Endometrial microvascular endothelial cells (primary cell): ENCODE data around the gene ADAM8. TPM values are rescaled to one million over a fixed set of nuclear protein-coding genes. Genes with fewer than 3 reads are reported as not detected.
"Not testable (repeated sequence)": the region's sequence is repeated elsewhere in the genome, so short reads cannot be mapped to it uniquely, and the experiment has no call there.

ENCODE experiments used
- in situ Hi-C: cut with HindIII; loops from 2 replicates; pipeline ENCODE4 v1.10.0; 2017; ENCODE audit warnings: low sequenced_read_pairs, low pct_unique_long_range_greater_than_20kb; ENCODE audit errors: inconsistent ontology term
- total RNA-seq: library from RNA; depleted of rRNA; stranded (reverse); fragments of >200 nt; gene quantifications from one replicate; pipeline ENCODE4 v1.2.3, GENCODE V29; 2015; ENCODE audit errors: inconsistent ontology term

Gene ADAM8
- 11.6 TPM for total RNA-seq

DNA sequence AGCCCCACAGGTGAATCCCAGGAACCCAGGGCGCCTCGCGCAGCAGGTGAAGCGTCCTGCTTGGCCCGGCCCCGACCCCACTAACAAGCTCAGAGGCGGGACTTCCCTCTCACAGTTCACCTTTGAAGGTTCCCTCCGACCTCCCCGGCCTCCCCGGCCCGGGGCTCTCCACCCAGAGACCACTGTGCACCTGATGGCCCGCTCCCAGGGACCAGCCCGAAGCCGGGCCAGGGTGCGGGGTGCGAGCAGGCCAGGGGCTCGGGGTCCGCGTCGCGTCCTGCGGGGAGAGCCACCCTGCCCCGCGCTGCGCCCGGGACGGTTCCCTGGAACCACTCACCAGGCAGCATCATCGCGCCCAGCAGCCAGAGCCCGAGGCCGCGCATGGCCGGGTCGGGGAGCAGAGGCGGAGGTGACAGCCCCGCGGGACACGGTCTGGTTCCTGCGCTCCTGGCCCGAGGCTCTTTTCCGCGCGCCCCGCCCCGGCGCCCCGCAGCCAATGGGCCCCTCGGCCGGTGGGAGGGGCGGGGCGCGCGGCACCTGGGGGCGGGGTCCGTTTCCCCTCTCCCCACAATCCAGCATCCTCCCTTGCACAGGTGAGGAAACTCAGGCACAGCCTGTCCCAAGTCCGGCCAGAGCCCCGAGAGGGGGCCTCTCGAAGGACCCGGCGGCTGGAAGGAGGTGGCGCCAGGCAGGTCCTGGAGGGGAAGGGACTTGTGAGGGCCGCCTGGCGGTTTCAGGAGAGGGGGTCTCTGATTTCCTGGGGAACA lies at the start of gene ADAM8:
Gene ADAM8, minus strand, starts transcription at position 434 of the 767 bp plus-strand sequence. Its CDS starts 51 bp downstream, at position 383.
- in situ Hi-C loops, result no loop called here

- in situ Hi-C loops, result no loop called here
These were observed 49.5 kb upstream of the ADAM8 start for GRCh38 chr10:133326223-133326551.

DNA sequence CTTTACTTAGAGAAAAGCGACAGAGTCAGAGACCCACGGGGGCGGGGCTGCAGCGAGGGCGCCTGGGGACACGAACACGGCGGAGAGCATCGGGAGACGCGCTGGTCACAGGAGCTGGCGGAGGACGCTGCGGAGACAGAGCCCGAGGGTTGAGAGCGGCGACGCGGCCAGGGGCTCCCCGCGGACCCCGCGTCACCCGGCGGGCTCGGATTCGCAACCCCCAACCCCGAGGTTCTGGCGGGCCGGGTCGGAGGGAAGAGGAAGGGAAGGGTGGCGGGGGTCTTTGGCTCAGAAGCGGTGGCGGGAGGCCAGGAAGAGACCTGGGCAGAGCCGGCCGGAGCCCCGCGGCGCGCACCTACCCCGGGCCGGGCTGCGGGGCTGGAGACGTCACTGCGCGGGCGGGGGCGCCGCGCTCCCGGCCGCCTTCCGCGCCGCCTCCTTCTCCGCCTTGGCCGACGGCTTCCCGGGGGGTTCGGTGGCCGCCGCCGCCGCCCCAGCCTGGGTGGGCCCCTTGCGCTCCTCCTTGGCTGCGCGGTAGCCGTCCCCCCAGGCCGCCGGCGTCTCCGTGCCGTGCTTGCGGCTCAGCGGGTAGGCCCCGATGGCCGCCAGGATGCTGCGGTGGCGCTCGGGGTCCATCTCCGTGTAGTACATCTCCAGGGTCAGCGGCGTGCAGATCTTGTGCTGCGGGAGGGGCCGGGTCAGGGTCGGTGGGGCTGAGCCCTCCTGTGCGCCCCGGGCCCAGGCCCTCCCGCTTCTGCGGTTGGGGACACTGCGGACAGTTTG lies 49.0 kb upstream of the ADAM8 start:
- in situ Hi-C loops, result no loop called here

- in situ Hi-C loops, result no loop called here
These were observed 48.2 kb upstream of the ADAM8 start for GRCh38 chr10:133324857-133325260.

DNA sequence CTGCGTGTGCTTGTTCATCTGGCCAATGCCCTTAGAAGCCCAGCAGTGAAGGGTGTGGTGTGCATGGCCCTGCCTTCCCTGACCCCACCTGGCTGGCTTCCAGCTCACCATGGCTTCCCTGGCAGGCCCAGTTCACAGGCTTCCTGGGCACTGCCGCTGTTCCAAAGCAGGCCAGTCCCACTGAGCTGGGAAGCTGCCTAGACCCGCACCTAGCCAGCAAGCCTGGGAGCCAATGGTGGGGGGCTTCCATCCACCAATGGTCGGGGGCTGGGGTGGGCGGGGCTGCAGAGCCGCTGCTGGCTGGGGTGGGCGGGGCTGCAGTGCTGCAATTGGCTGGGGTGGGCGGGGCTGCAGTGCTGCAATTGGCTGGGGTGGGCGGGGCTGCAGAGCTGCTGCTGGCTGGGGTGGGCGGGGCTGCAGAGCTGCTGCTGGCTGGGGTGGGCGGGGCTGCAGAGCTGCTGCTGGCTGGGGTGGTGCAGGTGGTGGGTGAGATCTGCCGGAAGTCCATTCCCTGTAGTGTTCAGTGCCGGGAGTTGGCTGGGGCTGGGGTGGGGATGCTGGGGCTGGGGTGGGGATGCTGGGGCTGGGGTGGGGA lies 47.6 kb upstream of the ADAM8 start:
- in situ Hi-C loops, result no loop called here

GRCh38 chr10:133322064-133322709 lies 45.5 kb upstream of the ADAM8 start:
- in situ Hi-C loops, result not testable (repeated sequence)

DNA sequence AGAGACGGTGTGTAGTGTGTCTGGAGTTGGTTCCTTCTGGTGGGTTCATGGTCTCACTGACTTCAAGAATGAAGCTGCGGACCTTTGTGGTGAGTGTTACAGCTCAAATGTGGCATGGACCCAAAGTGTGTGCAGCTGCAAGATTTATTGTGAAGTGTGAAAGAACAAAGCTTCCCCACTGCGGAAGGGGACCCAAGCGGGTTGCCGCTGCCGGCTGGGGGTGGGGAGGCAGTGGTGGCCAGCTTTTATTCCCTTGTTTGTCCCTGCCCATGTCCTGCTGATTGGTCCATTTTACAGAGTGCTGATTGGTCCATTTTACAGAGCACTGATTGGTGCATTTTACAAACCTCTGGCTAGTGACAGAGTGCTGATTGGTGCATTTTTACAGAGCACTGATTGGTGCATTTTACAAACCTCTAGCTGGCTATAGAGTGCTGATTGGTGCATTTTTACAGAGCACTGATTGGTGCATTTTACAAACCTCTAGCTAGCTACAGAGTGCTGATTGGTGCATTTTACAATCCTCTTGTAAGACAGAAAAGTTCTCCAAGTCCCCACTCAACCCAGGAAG lies 44.3 kb upstream of the ADAM8 start:
- in situ Hi-C loops, result not testable (repeated sequence)

DNA sequence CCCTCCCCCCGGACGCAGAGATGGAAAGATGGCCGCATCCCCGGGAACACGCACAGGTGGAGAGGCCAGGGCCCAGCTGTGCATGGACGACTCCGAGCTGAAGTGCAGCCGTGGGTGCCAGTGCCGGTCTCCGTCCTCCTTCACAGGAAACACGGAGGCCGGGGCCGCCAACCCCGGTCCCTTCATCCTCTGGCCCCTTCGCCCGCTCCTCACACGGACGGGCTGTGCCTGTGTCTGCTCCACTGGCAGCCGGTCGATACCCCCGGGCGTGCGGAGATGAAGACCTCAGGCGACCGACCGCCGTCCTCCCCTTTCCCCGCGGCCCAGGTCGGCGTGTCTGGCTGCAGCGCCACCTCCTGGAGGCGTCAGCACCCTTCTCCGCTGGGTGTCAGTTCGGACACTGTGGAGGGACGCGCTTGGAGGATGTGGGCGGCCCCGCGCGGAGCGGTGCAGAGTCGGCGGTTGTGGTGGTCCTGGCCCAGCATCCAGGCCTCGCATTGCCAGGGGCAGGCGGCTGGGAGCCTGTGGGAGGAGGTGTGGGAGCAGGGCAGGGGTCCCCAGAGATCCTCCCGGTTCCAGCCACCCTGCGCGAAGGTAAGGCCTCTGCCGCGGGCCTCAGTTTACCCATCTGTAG lies 41.9 kb upstream of the ADAM8 start:
- in situ Hi-C loops, result no loop called here

DNA sequence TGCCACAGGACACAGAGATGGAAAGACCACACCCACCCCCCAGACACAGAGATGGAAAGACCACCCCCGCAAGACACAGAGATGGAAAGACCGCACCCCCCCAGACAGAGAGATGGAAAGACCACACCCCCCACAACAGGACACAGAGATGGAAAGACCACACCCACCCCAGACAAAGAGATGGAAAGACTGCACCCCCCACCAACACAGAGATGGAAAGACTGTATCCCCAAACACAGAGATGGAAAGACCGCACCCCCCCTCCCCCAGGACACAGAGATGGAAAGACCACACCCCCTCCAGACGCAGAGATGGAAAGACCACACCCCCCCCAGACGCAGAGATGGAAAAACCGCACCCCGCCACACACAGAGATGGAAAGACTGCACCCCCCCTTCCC lies 40.1 kb upstream of the ADAM8 start:
- in situ Hi-C loops, result no loop called here

- in situ Hi-C loops, result no loop called here
These were observed 39.6 kb upstream of the ADAM8 start for GRCh38 chr10:133316266-133316665.

- in situ Hi-C loops, result no loop called here
These were observed 39.2 kb upstream of the ADAM8 start for GRCh38 chr10:133315847-133316246.

DNA sequence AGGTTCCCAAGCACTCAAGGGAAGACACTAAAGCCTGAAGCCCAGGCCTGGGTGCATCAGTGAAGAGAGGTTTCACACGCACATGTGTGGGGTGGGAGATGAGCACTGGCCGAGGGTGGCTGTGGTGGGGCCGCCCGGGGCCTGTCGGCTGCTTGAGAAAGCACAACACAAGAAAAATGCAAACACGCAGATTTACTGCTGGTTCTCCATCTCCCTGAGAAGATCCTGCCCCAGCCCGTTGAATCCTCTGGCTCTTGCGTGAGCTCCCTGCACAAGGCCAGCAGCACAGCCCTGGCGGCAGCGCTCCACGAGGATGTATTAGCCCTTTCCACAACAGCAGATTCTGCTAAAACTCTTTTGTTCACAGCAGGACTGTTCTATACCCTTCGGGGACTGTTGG lies 38.2 kb upstream of the ADAM8 start:
- in situ Hi-C loops, result no loop called here

GRCh38 chr10:133313192-133313591 lies 36.5 kb upstream of the ADAM8 start:
- in situ Hi-C loops, result no loop called here

DNA sequence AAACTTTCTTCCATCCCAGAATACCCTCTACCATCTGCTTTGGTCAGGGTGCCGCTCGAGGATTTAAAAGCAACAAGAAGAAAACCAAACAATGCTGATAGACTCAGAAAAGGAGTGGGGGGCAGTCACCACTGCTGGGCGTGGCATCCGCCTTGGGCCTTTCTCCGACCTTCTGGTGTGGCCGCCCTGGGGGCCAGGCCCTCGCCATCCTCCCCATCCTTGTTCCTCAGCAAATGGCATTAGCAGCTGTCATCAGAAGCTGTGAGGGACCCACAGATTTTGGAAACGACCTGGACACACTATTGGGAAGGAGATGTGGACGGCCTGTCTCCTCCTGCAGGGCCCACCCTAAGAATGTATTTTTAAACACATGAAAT lies 36.1 kb upstream of the ADAM8 start:
- in situ Hi-C loops, result no loop called here

GRCh38 chr10:133312016-133312768 lies 35.5 kb upstream of the ADAM8 start:
- in situ Hi-C loops, result no loop called here

GRCh38 chr10:133311570-133311969 lies 34.9 kb upstream of the ADAM8 start:
- in situ Hi-C loops, result no loop called here

GRCh38 chr10:133310789-133311188 lies 34.1 kb upstream of the ADAM8 start:
- in situ Hi-C loops, result no loop called here

DNA sequence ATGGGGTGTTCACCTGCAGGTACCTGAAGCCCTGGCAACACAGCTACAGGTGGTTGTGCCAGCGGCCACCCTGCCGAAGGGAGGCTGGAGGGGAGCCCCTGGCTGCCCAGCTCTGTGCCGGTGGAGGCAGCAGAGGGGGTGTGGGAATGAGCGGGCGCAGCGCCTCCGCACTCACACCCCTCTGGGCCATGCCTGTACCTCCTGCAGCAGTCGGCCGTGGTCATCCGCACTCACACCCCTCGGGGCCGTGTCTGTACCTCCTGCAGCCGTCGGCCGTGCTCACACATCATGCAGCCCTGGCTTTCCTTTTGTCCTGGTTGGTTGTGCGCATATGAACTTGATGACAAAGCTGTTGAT lies 33.7 kb upstream of the ADAM8 start:
- in situ Hi-C loops, result no loop called here
